Measurements from ENCODE around the gene OR52K1. TPM values are rescaled to one million over a fixed set of nuclear protein-coding genes. Genes with fewer than 3 reads are reported as not detected.

Gene OR52K1
- total RNA-seq, 1 experiment from 2014 or later, result not detected

GRCh38 chr11:4453118-4453517, 29.3 kb upstream of the OR52K1 start:
- no peak overlapping the region for H3K4me3 ChIP-seq (ENCODE audit: low read depth, low read length)
- H3K9me3 ChIP-seq, result no peaks in the 10 kb centered on the region
- Mint-ChIP-seq H3K36me3 (ENCODE audit: insufficient read depth, unreplicated experiment) (no peaks in the 10 kb centered on the region), H3K27me3 (ENCODE audit: insufficient read depth, unreplicated experiment) (peaks cover 12% of the 10 kb centered on the region), H3K27ac (ENCODE audit: unreplicated experiment) (no peak overlapping the region), H3K9me3 (ENCODE audit: unreplicated experiment) (no peaks in the 10 kb centered on the region), H3K4me3 (ENCODE audit: unreplicated experiment) (no peak overlapping the region), H3K4me1 (ENCODE audit: low read depth, unreplicated experiment) (no peaks in the 10 kb centered on the region)
- H3K36me3 ChIP-seq (ENCODE audit: control insufficient read depth, insufficient read depth, low read length), result no peaks in the 10 kb centered on the region
- DNase-seq, result no peak
- ChIA-PET POLR2A (no interaction called here), CTCF (no interaction called here)
- H3K27me3 ChIP-seq (replicated peaks; ENCODE audit: control insufficient read depth, insufficient read depth, low read length), result no peaks in the 10 kb centered on the region; the same call in 1 of the 2 replicates
- intact Hi-C loops (cut with micrococcal nuclease; ENCODE audit: unreplicated experiment), result no loop called here
- no TSS peak for BruUV-seq (replicated peaks)
- no peaks in the 10 kb centered on the region for H3K4me1 ChIP-seq
- TF ChIP-seq, protein P1, sequence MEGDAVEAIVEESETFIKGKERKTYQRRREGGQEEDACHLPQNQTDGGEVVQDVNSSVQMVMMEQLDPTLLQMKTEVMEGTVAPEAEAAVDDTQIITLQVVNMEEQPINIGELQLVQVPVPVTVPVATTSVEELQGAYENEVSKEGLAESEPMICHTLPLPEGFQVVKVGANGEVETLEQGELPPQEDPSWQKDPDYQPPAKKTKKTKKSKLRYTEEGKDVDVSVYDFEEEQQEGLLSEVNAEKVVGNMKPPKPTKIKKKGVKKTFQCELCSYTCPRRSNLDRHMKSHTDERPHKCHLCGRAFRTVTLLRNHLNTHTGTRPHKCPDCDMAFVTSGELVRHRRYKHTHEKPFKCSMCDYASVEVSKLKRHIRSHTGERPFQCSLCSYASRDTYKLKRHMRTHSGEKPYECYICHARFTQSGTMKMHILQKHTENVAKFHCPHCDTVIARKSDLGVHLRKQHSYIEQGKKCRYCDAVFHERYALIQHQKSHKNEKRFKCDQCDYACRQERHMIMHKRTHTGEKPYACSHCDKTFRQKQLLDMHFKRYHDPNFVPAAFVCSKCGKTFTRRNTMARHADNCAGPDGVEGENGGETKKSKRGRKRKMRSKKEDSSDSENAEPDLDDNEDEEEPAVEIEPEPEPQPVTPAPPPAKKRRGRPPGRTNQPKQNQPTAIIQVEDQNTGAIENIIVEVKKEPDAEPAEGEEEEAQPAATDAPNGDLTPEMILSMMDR (IDR thresholded peaks at IDR 0.05; ENCODE audit: insufficient read depth in 1 of 2, low read depth in 1 of 2, low read length in 1 of 2, severe bottlenecking in 1 of 2, unreplicated experiment in 1 of 2), result no peak

GRCh38 chr11:4454021-4454420, 28.4 kb upstream of the OR52K1 start:
- BruUV-seq (replicated peaks), result no TSS peak
- Mint-ChIP-seq H3K27me3 (ENCODE audit: insufficient read depth, unreplicated experiment) (peaks cover 12% of the 10 kb centered on the region), H3K4me3 (ENCODE audit: unreplicated experiment) (no peak overlapping the region), H3K4me1 (ENCODE audit: low read depth, unreplicated experiment) (no peaks in the 10 kb centered on the region), H3K27ac (ENCODE audit: unreplicated experiment) (no peak overlapping the region), H3K9me3 (ENCODE audit: unreplicated experiment) (no peaks in the 10 kb centered on the region), H3K36me3 (ENCODE audit: insufficient read depth, unreplicated experiment) (no peaks in the 10 kb centered on the region)
- Histone ChIP-seq H3K9me3 (no peaks in the 10 kb centered on the region), H3K27me3 (replicated peaks; ENCODE audit: control insufficient read depth, insufficient read depth, low read length) (no peaks in the 10 kb centered on the region), H3K4me1 (no peaks in the 10 kb centered on the region), H3K36me3 (ENCODE audit: control insufficient read depth, insufficient read depth, low read length) (no peaks in the 10 kb centered on the region), H3K4me3 (ENCODE audit: low read depth, low read length) (no peak overlapping the region)
- DNase-seq, result no peak
- ChIA-PET CTCF (no interaction called here), POLR2A (no interaction called here)
- intact Hi-C loops (cut with micrococcal nuclease; ENCODE audit: unreplicated experiment), result no loop called here
- TF ChIP-seq, protein P1 (IDR thresholded peaks at IDR 0.05; ENCODE audit: insufficient read depth in 1 of 2, low read depth in 1 of 2, low read length in 1 of 2, severe bottlenecking in 1 of 2, unreplicated experiment in 1 of 2), result no peak

- H3K27me3 Mint-ChIP-seq (ENCODE audit: insufficient read depth, unreplicated experiment), result peaks cover 14% of the 10 kb centered on the region
- no peaks in the 10 kb centered on the region for H3K9me3 Mint-ChIP-seq (ENCODE audit: unreplicated experiment)
- CTCF ChIA-PET, result no interaction called here
- H3K9me3 ChIP-seq, result no peaks in the 10 kb centered on the region
- H3K27me3 ChIP-seq (replicated peaks; ENCODE audit: control insufficient read depth, insufficient read depth, low read length), result no peaks in the 10 kb centered on the region
- H3K36me3 Mint-ChIP-seq (ENCODE audit: insufficient read depth, unreplicated experiment), result no peaks in the 10 kb centered on the region
- H3K36me3 ChIP-seq (ENCODE audit: control insufficient read depth, insufficient read depth, low read length), result no peaks in the 10 kb centered on the region
- H3K4me1 Mint-ChIP-seq (ENCODE audit: low read depth, unreplicated experiment), result no peaks in the 10 kb centered on the region
- H3K4me3 Mint-ChIP-seq (ENCODE audit: unreplicated experiment), result no peak overlapping the region
- POLR2A ChIA-PET, result no interaction called here
- no TSS peak for BruUV-seq (replicated peaks)
- H3K4me3 ChIP-seq (ENCODE audit: low read depth, low read length), result no peak overlapping the region
- H3K27ac Mint-ChIP-seq (ENCODE audit: unreplicated experiment), result no peak overlapping the region
- no peak for DNase-seq
- intact Hi-C loops (cut with micrococcal nuclease; ENCODE audit: unreplicated experiment), result no loop called here
- H3K4me1 ChIP-seq, result no peaks in the 10 kb centered on the region
- TF ChIP-seq, protein P1 (IDR thresholded peaks at IDR 0.05; ENCODE audit: insufficient read depth in 1 of 2, low read depth in 1 of 2, low read length in 1 of 2, severe bottlenecking in 1 of 2, unreplicated experiment in 1 of 2), result no peak
These were observed 27.0 kb upstream of the OR52K1 start for GRCh38 chr11:4455419-4455818.
